Activated CD4-positive, alpha-beta T cell treated with anti-CD3 and anti-CD28 coated beads for 36 hours (primary cell): ENCODE measurements around the gene PLPPR3. TPM values are rescaled to one million over a fixed set of nuclear protein-coding genes. Genes with fewer than 3 reads are reported as not detected.

Experiments used
- ATAC-seq: fragments of 200-7000 bp; cut with Tn5 transposase; one replicate; pipeline ENCODE4 v1.10.0; 2021; ENCODE audit warnings: mild to moderate bottlenecking, moderate library complexity
- CTCF ChIA-PET: fragments of 350-600 bp; sonication (Branson Sonifier 250); formaldehyde crosslinking; loops from one replicate; lab custom pipeline; 2021; ENCODE audit warnings: antibody characterized with exemption; lab: Charles Lee
- POLR2A ChIA-PET: fragments of 350-600 bp; sonication (Branson Sonifier 250); formaldehyde crosslinking; loops from one replicate; lab custom pipeline; 2021; ENCODE audit warnings: antibody characterized with exemption, inconsistent platforms; lab: Charles Lee
- DNase-seq: peaks from one replicate; pipeline ENCODE4 v3.0.0-alpha.2; 2020
- H3K27ac Mint-ChIP-seq: one replicate; pipeline ENCODE4 v1.8.0; 2021; ENCODE audit warnings: mixed read lengths
- H3K27me3 Mint-ChIP-seq: one replicate; pipeline ENCODE4 v1.8.0; 2021; ENCODE audit warnings: mixed read lengths
- H3K36me3 Mint-ChIP-seq: one replicate; pipeline ENCODE4 v1.8.0; 2021; ENCODE audit warnings: low read depth, mixed read lengths
- H3K4me1 Mint-ChIP-seq: one replicate; pipeline ENCODE4 v1.8.0; 2021; ENCODE audit warnings: mixed read lengths
- H3K4me3 Mint-ChIP-seq: one replicate; pipeline ENCODE4 v1.8.0; 2021; ENCODE audit warnings: mild to moderate bottlenecking, moderate library complexity, mixed read lengths
- H3K9me3 Mint-ChIP-seq: one replicate; pipeline ENCODE4 v1.8.0; 2021; ENCODE audit warnings: low read depth, mixed read lengths
- intact Hi-C, 2 experiments: fragments of 100-400 bp; cut with DNase I in 1 of 2; cut with micrococcal nuclease in 1 of 2; formaldehyde crosslinking; loops; one replicate each; pipeline versions ENCODE4 v1.14.2 to v1.15.1; 2022 to 2024; cut with DNase I, micrococcal nuclease
- total RNA-seq, 2 experiments: library from RNA; stranded (reverse); gene quantifications; one replicate each; pipeline ENCODE4 v1.2.3, GENCODE V29; 2021

Gene PLPPR3
- total RNA-seq, 2 experiments from 2014 or later: not detected

DNA sequence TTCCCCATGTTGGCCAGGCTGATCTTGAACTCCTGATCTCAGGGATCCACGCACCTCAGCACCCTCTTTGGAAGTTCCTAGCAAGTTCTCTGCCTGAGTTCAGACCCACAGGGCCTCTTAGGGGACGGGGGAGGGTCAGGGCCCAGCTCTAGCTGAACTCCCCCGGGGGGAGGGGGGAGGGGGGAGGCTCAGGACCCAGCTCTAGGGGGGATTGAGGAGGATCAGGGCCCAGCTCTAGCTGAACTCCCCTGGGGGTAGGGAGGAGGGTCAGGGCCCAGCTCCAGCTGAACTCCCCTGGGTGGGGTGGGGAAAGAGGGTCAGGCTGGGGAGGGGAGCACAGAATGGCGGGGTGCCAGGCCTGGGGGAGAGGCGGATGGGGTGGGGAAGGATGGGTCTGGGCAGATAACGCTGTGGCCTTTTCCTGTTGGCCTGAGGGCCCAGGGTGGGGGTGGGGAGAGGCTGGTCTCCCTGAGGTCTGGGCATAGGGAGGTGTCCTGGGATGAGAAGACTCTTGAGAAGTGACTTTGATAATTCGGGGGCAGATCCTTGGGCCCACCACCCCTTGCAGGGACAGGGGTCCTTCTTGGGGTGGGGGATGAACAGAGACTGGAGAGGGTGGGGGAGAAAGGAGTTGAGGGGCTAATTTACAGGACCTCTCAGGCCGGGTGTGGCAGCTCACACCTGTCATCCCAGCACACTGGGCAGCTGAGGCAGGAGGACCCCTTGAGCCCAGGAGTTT, 30.0 kb downstream of the PLPPR3 start:
- intact Hi-C loops: no loop called here
- POLR2A ChIA-PET: interaction anchor here (0.6 kb wide), 1 partner anchor 80 kb away, joined by 4 read pairs; no protein-coding TSS in a partner anchor
- Mint-ChIP-seq H3K4me1 (peaks cover 4% of the 10 kb centered on the region), H3K9me3 (no peaks in the 10 kb centered on the region), H3K36me3 (no peaks in the 10 kb centered on the region), H3K27ac (no peak overlapping the region), H3K27me3 (peaks cover 4% of the 10 kb centered on the region), H3K4me3 (no peak overlapping the region)
- no peak for ATAC-seq
- no peak for DNase-seq
- CTCF ChIA-PET: no interaction called here

DNA sequence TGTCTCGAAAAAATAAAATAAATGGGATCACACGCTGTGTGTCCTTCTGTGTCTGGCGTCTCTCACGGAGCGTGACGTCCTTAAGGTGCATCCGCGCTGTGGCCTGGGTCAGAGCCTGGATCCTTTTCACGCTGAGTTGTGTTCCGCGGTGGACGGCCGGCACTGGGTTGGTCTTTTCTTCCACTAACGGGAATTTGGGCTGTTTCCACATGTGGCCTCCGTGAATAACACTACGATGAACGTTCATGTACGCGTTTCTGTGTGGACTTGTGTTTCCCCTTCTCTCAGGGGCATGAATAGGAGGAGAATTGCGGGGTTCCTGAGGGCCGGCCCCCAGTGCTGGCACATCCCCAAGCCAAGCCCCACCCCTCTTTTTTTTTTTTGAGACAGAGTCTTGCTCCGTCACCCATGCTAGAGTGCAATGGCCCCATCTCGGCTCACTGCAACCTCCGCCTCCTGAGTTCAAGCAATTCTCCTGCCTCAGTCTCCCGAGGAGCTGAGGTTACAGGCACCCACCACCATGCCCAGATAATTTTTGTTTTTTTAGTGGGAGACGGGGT, 30.7 kb downstream of the PLPPR3 start:
- ATAC-seq (no peak), DNase-seq (no peak)
- H3K4me3 Mint-ChIP-seq: no peak overlapping the region
- peaks cover 4% of the 10 kb centered on the region for H3K27me3 Mint-ChIP-seq
- no peak overlapping the region for H3K27ac Mint-ChIP-seq
- intact Hi-C loops: no loop called here
- no peaks in the 10 kb centered on the region for H3K9me3 Mint-ChIP-seq
- ChIA-PET CTCF (no interaction called here), POLR2A (no interaction called here)
- H3K36me3 Mint-ChIP-seq: no peaks in the 10 kb centered on the region
- H3K4me1 Mint-ChIP-seq: peaks cover 2% of the 10 kb centered on the region

DNA sequence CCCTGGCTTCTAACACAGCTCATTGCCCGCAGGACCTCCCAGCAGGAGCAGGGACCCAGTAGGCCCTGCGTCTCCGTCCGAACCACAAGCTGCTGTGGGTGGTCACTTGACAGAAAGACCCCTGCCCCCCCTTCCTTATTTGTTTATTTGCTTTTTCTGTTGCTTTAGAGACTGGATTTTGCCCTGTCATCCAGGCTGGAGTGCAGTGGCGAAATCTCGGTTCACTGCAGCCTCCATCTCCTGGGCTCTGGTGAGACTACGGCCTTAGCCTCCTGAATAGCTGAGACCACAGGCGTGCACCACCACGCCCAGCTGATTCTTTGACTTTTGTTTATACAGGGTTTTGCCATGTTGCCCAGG, 32.1 kb downstream of the PLPPR3 start:
- Mint-ChIP-seq H3K4me3 (no peak overlapping the region), H3K27me3 (peaks cover 4% of the 10 kb centered on the region), H3K4me1 (peaks cover 2% of the 10 kb centered on the region), H3K36me3 (no peaks in the 10 kb centered on the region), H3K27ac (no peak overlapping the region), H3K9me3 (no peaks in the 10 kb centered on the region)
- POLR2A ChIA-PET: no interaction called here
- CTCF ChIA-PET: no interaction called here
- intact Hi-C loops: no loop called here
- DNase-seq: no peak
- no peak for ATAC-seq

DNA sequence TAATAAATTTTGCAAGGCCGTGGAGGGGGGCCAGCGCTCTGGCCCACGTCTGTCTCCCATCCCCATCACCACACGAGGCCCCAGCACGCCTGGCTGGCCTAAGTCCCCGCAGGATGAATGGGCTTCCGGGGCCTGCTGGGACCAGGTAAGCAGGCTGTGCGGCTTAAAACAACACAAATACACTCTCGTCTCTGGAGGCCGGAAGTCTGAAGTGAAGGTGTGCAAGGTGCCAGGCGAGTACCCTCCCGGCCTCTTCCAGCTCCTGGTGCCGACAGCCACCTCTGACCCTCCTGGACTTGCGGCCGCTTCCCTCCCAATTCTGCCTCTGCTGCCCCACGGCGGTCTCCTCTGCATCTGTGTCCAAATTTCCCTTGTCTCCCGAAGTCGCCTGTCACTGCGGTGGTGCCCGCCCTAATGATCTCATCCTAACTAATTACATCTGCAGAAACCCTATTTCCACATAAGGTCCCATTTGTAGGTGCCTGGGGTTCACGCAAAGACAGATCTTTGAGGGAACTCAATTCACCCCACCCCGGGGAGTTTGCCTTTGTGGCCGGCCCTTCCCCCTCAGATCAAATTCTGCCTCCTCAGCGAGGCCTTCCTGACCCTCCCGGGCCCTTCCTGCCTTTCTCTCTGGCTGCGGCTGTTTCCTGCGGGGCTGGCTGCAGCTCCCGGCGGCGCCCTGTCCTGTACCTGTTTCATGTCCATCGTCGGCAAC, 32.6 kb downstream of the PLPPR3 start:
- no peak overlapping the region for H3K4me3 Mint-ChIP-seq
- ATAC-seq (peak; percentile 30), DNase-seq (no peak)
- CTCF ChIA-PET: no interaction called here
- H3K4me1 Mint-ChIP-seq: peaks cover 2% of the 10 kb centered on the region
- POLR2A ChIA-PET: no interaction called here
- peak overlapping the region; percentile 38 for H3K27ac Mint-ChIP-seq
- H3K27me3 Mint-ChIP-seq: peaks cover 4% of the 10 kb centered on the region
- intact Hi-C loops: no loop called here
- no peaks in the 10 kb centered on the region for H3K9me3 Mint-ChIP-seq
- H3K36me3 Mint-ChIP-seq: no peaks in the 10 kb centered on the region

DNA sequence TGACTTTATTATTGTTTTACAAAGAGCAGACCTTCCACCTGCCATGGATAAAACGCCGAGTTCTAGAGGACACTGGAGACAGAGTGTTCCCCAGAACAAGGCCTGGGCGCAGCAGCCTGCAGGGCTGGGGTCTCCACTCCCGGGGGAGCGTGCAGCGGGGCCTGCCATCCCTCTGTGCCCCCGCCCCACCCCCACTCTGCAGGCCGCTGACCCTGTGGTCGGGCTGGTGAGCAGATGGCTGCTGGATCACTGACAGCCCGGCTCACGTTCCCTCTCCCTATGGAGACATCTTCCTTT, 33.1 kb downstream of the PLPPR3 start:
- ATAC-seq (no peak), DNase-seq (no peak)
- ChIA-PET CTCF (no interaction called here), POLR2A (no interaction called here)
- Mint-ChIP-seq H3K4me3 (no peak overlapping the region), H3K36me3 (no peaks in the 10 kb centered on the region), H3K27me3 (peaks cover 4% of the 10 kb centered on the region), H3K9me3 (no peaks in the 10 kb centered on the region), H3K27ac (no peak overlapping the region), H3K4me1 (peaks cover 2% of the 10 kb centered on the region)
- intact Hi-C loops: no loop called here

DNA sequence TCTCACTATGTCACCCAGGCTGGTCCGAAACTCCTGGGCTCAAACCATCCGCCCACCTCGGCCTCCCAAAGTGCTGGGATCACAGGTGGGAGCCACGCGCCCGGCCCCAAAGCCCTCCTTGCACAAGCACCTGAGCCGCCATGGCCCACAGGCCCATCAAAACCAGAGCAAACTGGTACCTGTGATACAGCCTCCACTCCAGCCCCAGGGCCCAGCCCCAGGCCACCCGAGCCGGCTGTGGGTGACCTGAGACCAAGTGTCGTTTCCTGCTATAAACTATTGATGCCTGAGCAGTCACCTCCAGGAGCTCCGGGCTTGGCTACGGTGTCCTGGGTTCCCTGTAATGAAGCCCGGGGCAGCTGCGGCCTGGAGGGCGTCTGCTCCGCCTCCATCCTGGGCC, 34.2 kb downstream of the PLPPR3 start:
- DNase-seq (no peak), ATAC-seq (no peak)
- POLR2A ChIA-PET: no interaction called here
- Mint-ChIP-seq H3K9me3 (no peaks in the 10 kb centered on the region), H3K27ac (no peak overlapping the region), H3K36me3 (no peaks in the 10 kb centered on the region), H3K4me1 (peaks cover 2% of the 10 kb centered on the region), H3K4me3 (no peak overlapping the region), H3K27me3 (peaks cover 4% of the 10 kb centered on the region)
- CTCF ChIA-PET: no interaction called here
- intact Hi-C loops: no loop called here

DNA sequence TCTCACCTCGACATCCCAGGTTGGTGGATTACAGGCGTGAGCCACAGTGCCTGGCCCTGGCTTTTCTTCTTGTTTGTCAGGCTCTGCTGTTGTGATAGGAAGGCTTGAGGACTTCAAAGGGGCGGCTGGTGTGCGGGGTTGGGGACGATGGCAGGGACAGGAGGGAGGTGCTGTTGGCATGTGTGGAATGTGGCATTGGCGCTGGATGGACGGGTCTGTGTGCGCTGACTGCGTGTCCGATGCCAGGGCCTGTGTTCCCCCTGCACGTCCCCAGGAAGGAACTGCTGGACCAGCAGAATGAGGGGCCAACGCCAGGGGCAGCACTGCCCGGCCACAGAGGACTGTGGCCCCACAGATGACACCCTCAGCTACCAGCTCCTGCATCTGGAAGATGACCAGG, 37.2 kb downstream of the PLPPR3 start:
- Mint-ChIP-seq H3K27me3 (peaks cover 4% of the 10 kb centered on the region), H3K4me1 (peaks cover 2% of the 10 kb centered on the region), H3K27ac (no peak overlapping the region), H3K9me3 (no peaks in the 10 kb centered on the region), H3K36me3 (no peaks in the 10 kb centered on the region), H3K4me3 (no peak overlapping the region)
- ATAC-seq (no peak), DNase-seq (no peak)
- POLR2A ChIA-PET: no interaction called here
- intact Hi-C loops: no loop called here
- CTCF ChIA-PET: no interaction called here

DNA sequence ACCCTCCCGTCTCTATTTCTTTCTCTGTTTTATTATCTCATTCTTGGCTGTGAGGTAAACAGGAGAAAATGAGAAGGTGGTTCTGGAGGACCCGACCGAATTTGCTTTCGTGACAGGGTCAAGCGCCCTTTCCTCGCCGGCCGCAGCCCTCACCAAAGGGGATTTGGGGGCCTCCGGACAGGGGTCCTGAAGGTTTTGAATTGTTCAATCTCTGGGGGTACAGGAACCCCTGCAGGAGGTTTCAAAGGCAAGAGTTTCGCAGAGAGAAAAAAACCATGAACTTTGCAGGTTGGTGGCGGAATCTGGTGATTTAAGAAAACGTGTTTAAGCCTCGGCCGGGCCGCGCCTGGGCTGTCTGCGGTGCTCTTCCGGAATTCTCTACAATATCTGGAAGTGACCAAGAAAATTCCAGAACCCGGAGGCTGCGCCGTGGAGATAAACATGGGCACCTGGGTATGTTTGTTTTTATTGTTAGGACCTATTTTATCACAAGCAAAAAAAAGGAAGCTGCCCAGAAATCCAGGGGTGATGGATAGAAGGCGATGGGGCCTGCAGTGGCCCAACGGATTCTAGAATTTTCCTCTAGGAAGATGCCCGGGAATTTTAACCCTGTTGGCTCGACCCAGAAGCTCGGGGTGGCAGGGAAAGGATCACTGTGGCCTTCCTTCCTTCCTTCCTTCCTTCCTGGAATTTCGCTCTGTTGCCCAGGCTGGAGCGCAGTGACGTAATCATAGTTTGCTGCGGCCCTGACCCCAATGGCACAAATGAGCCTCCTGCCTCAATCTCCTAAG, 38.7 kb downstream of the PLPPR3 start:
- intact Hi-C loops: no loop called here
- no peak overlapping the region for H3K4me3 Mint-ChIP-seq
- H3K27me3 Mint-ChIP-seq: peaks cover 2% of the 10 kb centered on the region
- ATAC-seq (no peak), DNase-seq (no peak)
- no peak overlapping the region for H3K27ac Mint-ChIP-seq
- CTCF ChIA-PET: no interaction called here
- no peaks in the 10 kb centered on the region for H3K36me3 Mint-ChIP-seq
- POLR2A ChIA-PET: interaction anchor here (0.6 kb wide), 1 partner anchor 119 kb away, joined by 4 read pairs; no protein-coding TSS in a partner anchor
- no peaks in the 10 kb centered on the region for H3K9me3 Mint-ChIP-seq
- H3K4me1 Mint-ChIP-seq: no peaks in the 10 kb centered on the region

DNA sequence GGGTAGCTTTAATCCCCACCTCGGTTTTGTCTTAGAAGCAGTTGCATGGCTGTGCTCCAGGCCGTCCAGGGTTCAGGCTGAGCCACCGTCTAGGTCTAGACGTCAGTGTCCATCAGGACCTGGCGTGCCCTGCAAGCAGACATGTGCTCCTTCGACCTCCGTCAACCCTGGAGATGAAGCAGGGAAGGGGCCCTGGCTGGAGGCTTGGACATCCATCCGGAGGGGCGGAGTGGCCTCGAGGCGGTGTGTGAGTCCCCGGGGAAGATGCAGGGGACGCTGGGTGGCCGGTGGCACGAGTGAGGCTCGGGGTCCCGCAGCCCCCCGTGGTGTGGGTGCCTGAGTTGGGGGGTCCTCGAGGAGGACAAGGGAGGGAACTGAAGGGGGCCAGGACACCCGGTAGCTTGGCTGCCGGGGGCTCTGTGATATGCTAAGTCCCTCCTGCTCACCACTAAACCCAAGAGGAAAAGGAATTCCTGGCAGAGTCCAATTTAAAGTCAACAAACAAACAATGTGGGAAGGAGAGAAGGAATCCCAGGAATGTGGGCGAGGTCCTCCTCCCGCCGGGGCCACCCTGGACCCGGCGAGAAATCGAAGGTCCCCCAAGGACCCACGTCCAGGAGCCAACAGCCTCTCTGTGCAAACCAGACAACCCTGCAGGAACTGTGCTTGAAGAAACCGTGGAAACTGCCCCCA, 39.4 kb downstream of the PLPPR3 start:
- no peaks in the 10 kb centered on the region for H3K36me3 Mint-ChIP-seq
- H3K27ac Mint-ChIP-seq: no peak overlapping the region
- no peaks in the 10 kb centered on the region for H3K4me1 Mint-ChIP-seq
- H3K27me3 Mint-ChIP-seq: peaks cover 2% of the 10 kb centered on the region
- H3K4me3 Mint-ChIP-seq: no peak overlapping the region
- no peaks in the 10 kb centered on the region for H3K9me3 Mint-ChIP-seq
- ChIA-PET CTCF (no interaction called here), POLR2A (no interaction called here)
- DNase-seq: no peak
- intact Hi-C loops: no loop called here
- no peak for ATAC-seq

DNA sequence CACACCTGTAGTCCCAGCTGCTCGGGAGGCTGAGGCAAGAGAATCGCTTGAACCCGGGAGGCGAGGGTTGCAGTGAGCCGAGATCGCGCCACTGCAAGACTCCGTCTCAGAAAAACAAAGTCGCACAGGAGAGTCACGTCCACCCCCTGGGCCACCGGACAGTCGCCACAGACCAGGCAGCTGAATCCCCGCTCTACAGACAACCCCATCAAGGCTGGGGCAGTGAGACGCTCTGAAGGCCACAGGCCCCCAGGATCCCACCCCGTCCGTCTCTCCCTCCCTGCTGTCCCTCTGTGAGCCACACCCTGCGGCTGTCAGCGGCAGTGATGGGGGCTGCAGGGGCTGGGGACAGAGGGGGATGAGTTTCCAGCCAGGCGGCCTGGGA, 40.0 kb downstream of the PLPPR3 start:
- Mint-ChIP-seq H3K27ac (no peak overlapping the region), H3K27me3 (peaks cover 2% of the 10 kb centered on the region), H3K9me3 (no peaks in the 10 kb centered on the region), H3K4me1 (no peaks in the 10 kb centered on the region), H3K4me3 (no peak overlapping the region), H3K36me3 (no peaks in the 10 kb centered on the region)
- ATAC-seq (no peak), DNase-seq (no peak)
- intact Hi-C loops: no loop called here
- POLR2A ChIA-PET: no interaction called here
- CTCF ChIA-PET: no interaction called here

DNA sequence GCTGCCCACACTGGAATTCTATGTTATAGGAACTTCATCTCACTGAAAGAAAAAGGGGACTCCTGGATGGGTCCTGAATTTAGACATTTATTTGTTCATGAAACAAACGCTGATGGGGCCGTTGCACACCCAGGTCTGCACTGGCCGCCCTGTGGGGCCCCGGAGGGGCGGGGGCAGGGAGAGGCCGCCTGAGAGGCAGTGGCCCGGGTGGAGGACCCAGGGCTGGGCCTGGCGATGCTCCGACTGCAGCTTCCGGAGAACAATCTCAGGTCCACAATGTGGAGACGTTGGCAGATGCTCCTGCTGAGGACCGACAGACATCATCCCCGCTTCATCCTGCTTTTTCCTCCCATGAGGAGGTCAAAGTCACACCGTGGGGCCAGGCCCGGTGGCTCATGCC, 40.8 kb downstream of the PLPPR3 start:
- POLR2A ChIA-PET: no interaction called here
- intact Hi-C loops: no loop called here
- no peak overlapping the region for H3K4me3 Mint-ChIP-seq
- CTCF ChIA-PET: no interaction called here
- peaks cover 2% of the 10 kb centered on the region for H3K27me3 Mint-ChIP-seq
- H3K27ac Mint-ChIP-seq: no peak overlapping the region
- H3K4me1 Mint-ChIP-seq: no peaks in the 10 kb centered on the region
- ATAC-seq (no peak), DNase-seq (no peak)
- H3K9me3 Mint-ChIP-seq: no peaks in the 10 kb centered on the region
- H3K36me3 Mint-ChIP-seq: no peaks in the 10 kb centered on the region
